Hypothalamus (tissue), 51 donors: ENCODE results near the gene HPCAL1.
"Not testable (repeated sequence)": the region's sequence is repeated elsewhere in the genome, so short reads cannot be mapped to it uniquely, and the experiment has no call there.

Experiments used
- DNase-seq, 51 donors: peaks; one replicate each; lab custom pipeline; 2025; lab: John Stamatoyannopoulos, UW

Gene HPCAL1

GRCh38 chr2:10282611-10283105 is 20.0 kb upstream of the HPCAL1 start:
- DNase-seq: no peak

DNA sequence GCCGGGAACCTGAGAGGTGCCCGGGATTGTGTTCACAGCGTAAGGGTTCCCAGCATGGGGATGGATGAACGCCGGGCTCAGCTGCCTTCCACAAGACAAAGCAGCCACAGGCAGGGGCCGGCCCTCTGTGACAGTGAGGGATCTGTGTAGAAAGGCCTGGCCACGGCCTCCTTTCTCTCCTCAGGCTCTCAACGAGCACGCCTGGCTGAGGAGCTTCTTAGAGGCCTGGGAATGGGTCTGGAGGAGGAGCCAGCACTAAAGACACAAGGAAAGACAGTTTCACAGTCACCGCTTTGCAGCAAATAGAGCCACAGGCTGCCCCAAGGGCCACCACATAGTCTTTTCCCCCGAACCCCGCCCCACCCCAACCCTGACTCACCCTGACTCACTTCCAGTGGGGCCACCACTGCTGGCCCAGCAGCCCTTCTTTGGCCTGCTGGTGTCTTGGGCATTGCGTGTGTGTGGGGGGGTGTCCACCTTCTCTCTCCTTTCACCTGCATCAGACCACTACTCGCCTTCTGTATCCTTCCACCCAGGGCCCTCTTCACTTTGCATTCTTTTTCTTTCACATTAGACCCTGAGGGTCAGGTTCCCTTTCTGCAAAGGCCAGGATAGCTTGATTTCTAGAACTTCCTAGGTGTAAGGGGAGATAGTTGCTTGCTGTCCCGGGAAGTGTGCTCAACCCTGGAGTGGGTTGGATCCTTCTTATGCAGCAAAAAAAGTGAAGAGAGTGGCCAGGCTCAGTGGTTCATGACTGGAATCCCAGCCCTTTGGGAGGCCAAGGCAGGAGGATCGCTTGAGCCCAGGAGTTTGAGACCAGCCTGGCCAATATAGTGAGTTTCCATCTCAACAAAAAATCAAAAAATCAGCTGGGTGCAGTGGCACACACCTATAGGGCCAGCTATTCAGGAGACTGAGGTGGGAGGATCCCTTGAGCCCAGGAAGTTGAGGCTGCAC is 19.3 kb upstream of the HPCAL1 start:
- DNase-seq: peak in 19 of 51 donors; percentile 9 to 59 (median 35)

DNA sequence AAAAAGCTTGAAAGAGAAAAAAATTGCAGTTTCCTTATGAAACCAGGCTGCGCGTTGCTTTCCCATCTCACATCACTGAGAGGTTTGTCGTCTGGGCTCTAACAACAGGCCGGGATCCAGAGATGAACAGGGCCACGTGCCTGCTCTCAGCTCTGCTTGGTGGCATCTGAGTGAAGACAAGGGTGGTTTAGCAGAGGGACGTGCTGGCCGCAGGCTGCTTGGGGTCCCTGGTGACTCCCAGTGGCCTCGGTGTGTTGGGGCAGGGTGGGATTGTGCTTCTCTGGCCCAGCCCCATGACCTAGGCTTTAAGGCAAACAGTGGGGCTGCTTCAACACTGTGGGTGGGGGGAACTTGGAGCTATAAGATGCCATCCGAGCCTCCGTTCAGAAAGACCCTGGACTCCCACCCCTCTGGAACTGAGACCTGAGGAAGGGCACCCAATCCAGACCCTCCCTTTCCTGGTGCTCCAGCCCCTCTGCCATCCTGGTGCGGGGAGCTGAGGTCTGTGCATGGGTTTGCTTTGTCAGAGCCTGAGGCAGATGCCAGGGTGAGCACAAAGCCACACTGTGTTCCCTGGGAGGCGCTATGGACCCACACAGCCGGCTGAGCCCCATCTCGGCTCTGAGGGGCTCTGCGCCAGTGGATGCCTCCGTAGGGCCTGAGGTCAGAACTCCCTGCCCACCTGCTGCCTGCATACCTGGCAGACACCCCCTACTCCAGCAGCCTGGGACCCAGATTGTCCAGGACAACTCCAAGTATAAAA is 18.4 kb upstream of the HPCAL1 start:
- DNase-seq: peak in 42 of 51 donors; percentile 21 to 89 (median 67)

DNA sequence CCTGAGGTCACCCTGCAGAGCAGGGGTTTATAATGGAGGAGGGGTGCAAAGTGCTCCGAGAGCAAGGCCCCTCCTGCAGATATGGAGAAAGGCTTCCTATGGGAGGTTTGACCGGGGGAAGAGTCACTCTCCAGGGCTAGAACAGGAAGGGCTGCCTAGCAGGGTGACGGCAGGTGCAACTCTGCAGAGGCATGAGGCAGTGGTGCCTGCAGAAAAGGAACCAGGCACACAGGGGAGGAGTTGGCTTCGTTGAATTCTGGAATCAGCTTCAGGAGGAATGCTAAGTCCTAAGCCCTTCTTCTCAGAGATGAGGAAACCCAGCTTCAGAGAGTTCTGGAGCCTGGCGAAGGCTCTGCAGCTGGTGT is 17.5 kb upstream of the HPCAL1 start:
- no peak for DNase-seq

GRCh38 chr2:10285556-10286198 is 17.0 kb upstream of the HPCAL1 start:
- peak; percentile 46 to 95 (median 85) for DNase-seq

- peak in 16 of 51 donors; percentile 15 to 47 (median 23) for DNase-seq
Observed at GRCh38 chr2:10286216-10287037, 16.3 kb upstream of the HPCAL1 start.

GRCh38 chr2:10287761-10288160 is 14.9 kb upstream of the HPCAL1 start:
- no peak for DNase-seq

DNA sequence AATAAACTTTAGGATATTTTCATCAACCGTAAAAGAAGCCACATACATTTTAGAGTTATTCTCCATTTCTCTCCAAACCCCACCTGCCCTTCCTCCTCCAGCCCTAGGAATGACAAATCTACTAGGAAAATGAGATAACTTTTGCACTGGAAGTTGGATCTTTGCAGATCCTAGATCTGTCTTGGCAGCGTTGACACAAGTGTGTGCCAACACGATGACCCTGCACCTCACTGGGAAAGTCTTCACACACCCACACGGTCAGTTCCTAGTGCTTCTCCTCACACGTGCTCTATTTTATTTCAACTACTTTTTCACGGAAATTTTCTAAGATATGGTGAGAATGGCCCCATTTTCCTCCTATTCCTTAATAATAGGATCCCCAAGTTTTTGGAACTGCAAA is 14.1 kb upstream of the HPCAL1 start:
- no peak for DNase-seq

DNA sequence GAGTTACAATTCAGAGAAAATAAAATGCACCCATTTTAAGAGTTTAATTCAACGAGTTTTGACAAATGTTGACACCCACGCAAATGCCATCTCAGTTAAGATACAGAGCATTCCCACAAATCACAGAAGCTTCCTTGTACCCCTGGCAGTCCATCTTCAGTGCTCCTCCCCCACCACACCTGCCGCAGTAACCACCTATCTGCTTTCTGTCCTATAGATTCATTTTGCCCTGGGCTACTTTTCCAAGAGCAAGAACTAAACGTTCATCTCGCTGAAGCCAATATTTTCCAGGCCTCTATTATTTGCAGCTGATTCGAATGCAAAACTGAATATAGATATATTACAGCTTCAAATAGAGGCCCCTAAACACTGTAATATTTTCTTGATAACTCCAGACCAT is 13.4 kb upstream of the HPCAL1 start:
- no peak for DNase-seq

DNA sequence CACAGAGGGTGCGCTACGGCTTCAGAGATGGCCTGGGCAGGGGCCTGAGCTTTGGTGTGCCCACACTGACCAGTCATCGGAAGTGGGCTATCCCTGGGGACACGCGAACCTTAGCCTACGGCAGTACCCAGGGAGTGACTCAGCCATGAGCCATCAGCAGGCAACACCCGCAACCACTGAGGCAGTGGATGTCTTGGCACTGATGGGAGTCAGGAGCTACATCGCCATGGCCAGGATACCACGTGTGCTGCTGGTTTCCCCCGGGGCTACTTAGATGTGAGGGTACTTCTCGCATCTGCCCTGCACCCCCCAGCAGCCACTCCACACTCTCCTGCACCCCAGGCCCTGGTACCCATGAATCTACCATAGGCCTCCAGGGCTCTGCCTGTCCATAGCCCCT is 12.8 kb upstream of the HPCAL1 start:
- DNase-seq: no peak

DNA sequence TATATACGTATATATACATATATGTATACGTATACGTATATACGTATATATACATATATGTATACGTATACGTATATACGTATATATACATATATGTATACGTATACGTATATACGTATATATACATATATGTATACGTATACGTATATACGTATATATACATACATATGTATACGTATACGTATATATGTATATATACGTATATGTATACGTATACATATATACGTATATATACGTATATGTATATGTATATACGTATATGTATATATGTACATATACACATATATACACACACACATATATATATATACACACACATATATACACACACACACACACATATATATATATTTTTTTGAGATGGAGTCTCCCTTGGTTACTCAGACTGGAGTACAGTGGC is 11.3 kb upstream of the HPCAL1 start:
- not testable (repeated sequence) for DNase-seq

DNA sequence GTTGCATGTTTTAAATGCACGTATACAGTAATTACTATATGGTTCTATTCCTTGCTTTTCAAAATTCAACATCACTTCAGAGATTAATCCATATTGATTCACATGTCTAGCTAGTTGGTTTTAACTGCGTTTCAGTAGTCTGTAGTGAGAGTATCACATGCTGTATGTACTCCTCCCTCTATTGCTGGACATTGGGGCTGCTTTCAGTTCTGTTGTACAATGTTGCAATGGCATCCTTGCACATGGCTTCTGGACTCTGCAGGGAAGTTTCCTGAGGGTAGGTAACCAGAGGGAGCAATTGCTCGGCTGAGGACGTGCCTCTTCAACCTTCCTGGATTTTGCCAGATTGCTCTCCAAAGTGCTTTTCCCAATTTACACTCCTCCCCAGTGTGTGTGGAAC is 10.7 kb upstream of the HPCAL1 start:
- DNase-seq: no peak

DNA sequence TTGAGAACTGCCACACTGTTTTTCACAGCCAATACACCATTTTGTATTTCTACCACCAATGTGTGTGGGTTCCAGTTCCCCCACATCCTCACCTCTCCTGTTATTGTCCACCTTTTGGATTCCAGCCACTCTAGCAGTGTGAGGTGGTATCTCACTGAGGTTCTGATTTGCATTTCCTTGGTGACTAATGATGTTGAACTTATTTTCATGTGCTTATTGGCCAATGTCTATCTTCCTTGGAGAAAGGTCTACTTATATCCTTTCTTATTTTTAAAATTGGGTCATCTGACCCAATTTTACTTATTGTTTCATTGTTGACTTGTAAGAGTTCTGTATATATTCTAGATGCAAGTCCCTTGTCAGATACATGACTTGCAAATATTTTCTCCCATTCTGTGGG is 9.1 kb upstream of the HPCAL1 start:
- DNase-seq: no peak

DNA sequence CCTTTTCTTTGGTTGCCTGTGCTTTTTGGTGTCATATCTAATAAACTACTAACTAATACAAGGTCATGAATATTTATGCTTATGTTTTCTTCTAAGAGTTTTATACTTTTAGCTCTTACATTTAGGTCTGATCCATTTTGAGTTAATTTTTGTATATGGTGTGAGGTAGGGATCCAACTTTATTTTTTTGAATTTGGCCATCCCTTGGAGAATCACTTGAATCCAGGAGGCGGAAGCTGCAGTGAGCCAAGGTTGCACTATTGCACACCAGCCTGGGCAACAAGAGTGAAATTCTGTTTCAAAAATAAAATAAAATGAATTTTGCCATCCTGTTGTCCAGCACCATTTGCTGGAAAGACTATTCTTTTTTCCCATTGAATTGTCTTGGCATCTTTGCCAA is 8.6 kb upstream of the HPCAL1 start:
- no peak for DNase-seq

DNA sequence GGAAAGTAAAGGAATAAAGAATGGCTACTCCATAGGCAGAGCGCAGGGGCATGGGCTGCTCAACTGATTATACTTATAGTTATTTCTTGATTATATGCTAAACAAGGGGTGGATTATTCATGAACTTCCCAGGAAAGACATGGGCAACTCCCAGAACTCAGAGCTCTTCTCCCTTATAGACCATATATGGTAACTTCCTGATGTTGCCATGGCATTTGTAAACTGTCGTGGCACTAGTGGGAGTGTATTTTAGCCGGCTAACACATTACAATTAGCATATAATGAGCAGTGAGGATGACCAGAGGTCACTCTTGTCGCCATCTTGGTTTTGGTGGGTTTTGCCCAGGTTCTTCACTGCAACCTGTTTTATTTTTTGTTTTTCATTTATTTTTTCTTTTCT is 7.1 kb upstream of the HPCAL1 start:
- DNase-seq: not testable (repeated sequence)

DNA sequence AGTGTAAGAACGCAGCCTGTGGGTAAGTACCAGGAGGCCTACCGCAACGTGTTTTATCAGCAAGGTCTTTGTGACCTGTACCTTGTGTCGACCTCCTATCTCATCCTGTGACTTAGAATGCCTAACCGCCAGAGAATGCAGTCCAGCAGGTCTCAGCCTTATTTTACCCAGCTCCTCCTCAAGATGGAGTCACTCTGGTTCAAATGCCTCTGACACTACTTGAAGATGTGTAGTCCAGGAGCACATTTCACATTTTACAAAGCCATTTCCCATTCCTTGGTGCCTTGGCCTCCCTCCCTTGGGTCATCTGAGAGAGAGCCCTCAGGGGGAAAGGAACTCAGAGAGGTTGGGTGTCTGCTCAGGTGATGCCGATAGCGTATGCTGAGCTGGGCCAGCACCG is 6.6 kb upstream of the HPCAL1 start:
- no peak for DNase-seq

- no peak for DNase-seq
Observed at GRCh38 chr2:10297191-10297830, 5.4 kb upstream of the HPCAL1 start.

GRCh38 chr2:10297959-10298531 is 4.7 kb upstream of the HPCAL1 start:
- peak in 2 of 51 donors; percentile 7 to 9 for DNase-seq

GRCh38 chr2:10298777-10299176 is 3.9 kb upstream of the HPCAL1 start:
- not testable (repeated sequence) for DNase-seq
